D721Med (cell line): ENCODE data around the gene CDH13.

Experiments used
- DNase-seq: peaks from one replicate; pipeline ENCODE4 v3.0.0; 2011; ENCODE audit warnings: low spot score; ENCODE audit not compliant: insufficient read length
- FAIRE-seq: peaks from 2 replicates; lab custom pipeline; 2011; peaks lifted over from hg19 to GRCh38; lab: Jason Lieb, UNC
- TF ChIP-seq, protein P1 (sequence below): IDR thresholded peaks from 2 replicates; pipeline ENCODE4 v1.5.1; 2012; ENCODE audit warnings: mild to moderate bottlenecking, control low read depth; ENCODE audit not compliant: insufficient read depth; ENCODE audit errors: missing control alignments

CDH13 gene

DNA sequence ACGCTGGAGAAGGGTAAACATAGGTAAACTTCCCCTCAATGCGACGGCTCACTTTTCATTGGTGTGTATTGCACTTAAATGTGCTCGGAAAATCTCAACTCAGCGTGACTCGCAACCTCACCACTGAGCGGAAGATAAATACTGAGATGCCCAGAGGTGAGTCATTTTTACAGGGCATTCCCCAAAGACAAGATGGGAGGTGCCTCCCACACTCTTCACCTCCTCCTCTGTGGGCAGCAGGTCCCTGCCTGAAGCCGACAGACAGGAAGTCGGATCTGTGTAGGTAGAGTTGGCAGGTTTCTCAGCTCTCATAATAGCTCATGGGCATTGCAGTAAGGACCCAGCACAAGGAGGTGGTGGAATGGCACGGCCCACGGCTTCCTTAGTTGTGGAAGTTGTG is 906.4 kb downstream of the CDH13 start:
- FAIRE-seq = no peak
- TF ChIP-seq, protein P1, sequence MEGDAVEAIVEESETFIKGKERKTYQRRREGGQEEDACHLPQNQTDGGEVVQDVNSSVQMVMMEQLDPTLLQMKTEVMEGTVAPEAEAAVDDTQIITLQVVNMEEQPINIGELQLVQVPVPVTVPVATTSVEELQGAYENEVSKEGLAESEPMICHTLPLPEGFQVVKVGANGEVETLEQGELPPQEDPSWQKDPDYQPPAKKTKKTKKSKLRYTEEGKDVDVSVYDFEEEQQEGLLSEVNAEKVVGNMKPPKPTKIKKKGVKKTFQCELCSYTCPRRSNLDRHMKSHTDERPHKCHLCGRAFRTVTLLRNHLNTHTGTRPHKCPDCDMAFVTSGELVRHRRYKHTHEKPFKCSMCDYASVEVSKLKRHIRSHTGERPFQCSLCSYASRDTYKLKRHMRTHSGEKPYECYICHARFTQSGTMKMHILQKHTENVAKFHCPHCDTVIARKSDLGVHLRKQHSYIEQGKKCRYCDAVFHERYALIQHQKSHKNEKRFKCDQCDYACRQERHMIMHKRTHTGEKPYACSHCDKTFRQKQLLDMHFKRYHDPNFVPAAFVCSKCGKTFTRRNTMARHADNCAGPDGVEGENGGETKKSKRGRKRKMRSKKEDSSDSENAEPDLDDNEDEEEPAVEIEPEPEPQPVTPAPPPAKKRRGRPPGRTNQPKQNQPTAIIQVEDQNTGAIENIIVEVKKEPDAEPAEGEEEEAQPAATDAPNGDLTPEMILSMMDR = no peak
- DNase-seq = no peak

DNA sequence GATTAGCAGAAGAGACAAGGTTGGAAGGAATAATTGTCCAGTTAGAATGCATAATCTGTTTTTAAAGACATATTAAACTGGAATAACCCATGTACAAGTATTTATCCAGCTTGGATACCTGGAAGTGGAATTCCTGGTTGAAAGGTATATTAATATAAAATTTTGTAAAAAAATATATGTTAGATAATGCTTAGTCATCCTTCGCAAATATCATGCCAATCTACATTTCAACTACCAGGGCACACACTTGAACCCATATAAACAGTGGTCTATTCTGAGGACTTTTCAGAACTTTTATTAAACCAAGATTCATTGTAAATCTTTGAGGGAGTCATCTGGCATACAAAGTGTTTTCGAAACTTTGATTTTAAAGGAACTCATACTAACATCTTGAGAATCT is 911.9 kb downstream of the CDH13 start:
- TF ChIP-seq, protein P1 = no peak
- DNase-seq (no peak), FAIRE-seq (no peak)

DNA sequence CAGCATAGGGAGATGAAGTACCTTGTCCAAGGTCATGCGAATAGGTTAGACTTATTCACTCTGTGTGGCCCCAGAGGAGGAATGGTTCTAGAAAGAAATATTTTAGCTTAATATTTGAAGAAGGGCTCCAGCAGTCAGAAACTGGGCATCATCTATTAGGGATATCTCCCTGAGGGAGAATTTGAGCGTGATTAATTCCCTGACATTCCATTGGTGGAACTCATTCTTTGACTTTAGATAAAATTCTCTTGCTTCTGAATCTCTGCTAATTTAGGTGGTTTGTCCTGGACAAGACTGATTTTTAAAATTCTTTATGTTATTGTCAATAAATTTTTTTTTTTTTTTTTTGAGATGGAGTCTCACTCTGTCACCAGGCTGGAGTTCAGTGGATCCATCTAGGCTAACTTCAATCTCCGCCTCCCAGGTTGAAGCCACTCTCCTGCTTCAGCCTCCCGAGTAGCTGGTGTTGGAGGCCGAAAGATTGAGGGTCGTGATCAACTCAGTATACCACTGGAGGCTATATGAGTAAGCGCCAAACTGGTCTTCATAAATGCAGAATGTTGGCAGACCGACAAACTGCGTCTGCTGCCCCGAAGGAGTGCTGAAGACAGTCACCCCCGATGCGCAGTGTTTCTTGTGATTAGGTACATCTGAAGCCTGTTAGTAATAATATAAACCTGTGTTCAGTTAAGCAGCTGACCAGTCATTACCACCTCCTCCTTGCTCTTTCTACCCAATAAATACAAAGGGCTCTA is 913.1 kb downstream of the CDH13 start:
- TF ChIP-seq, protein P1 = no peak
- DNase-seq (no peak), FAIRE-seq (no peak)

DNA sequence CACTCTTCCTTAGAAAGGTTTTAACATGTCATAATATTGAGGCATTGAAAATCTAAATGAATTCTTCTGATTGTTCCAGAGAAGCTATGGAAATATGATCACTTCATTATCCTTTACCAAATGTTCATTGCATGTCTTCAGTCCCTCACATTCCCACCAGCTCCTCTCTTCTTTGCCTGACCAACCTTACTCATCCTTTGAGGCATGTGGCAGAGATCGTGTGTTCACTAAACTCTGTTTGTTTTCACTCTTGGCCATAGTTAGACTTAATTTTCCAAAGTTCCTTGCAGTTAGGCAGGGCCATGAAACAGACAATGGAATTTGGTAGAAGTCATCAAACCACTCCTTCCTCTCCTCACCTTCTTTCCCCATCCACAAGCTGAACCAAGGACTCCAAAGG is 914.5 kb downstream of the CDH13 start:
- TF ChIP-seq, protein P1 = no peak
- DNase-seq (no peak), FAIRE-seq (no peak)

DNA sequence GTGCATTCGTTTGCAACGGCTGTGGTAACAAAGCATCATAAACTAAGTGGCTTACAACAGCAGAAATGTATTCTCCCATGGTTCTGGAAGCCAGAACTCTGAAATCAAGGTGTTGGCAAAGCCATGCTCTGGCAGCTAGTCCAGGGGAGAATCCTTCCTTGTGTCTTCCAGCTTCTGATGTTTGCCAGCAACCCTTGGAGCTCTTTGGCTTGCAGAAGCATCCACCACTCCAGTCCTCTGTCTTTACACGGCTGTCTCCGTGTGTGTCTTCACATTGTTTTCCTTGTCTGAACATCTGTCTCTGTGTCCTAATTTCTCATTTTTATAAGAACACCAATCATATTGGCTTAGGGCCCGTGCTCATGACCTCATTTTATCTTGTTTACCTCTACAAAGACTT is 915.7 kb downstream of the CDH13 start:
- no peak for DNase-seq
- FAIRE-seq = no peak
- TF ChIP-seq, protein P1 = no peak

DNA sequence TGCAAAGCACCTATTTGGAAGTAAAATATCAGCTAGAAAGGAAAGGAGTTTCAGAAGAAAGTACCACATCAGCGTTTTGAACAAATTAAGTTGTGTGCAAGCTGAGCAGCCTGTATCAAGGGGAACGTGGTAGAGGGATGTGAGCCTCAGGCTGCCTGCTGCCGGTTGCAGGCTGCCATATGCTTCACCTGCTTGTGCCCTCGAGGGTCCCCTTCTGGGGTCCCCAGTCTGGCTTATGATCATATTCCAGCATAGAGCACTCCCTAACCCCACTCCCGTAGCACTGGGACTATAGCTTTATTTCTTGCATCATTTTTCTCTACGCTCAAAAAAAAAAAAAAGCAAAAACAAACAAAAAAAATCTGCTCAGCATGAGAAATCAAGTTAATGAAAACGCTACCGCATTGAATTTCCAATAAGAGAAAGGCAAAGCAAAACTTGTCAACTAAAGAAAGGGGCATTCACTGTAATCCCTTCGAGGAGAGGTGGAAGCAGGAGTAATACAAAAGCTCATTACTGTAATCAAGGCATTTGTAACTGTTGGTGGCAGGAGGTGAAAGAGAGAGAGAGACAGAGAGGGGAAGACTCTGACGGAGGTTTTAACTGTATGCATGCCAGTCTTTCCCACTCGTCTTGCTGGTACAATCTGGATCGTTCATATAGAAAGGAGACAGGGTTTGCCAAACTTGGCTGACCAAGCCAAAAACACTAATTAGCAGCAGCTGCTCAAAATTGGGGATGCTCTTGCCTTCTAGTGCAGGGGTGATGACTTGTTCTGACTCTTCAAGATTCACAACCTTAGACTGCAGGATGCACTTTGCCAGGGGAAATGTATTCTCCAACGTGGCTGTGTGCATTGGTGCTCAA is 922.8 kb downstream of the CDH13 start:
- TF ChIP-seq, protein P1 = no peak
- DNase-seq (no peak), FAIRE-seq (no peak)
